Mesendoderm (in vitro differentiated cells): Measurements from ENCODE around the gene TNFAIP3.

Experiments
- DNase-seq: peaks from one replicate; pipeline ENCODE4 v3.0.0; 2013
- H2AK5ac ChIP-seq: 2 replicates; pipeline ENCODE4 v1.6.1; 2013; ENCODE audit warnings: low read length, inconsistent platforms
- H2BK120ac ChIP-seq: 2 replicates; pipeline ENCODE4 v1.6.1; 2013; ENCODE audit warnings: low read depth, mild to moderate bottlenecking, low read length, moderate library complexity, mixed read lengths
- H2BK15ac ChIP-seq: replicated peaks from 2 replicates; pipeline ENCODE4 v1.6.1; 2013; ENCODE audit warnings: low read depth, mild to moderate bottlenecking, moderate library complexity
- H2BK5ac ChIP-seq: 2 replicates; pipeline ENCODE4 v1.6.1; 2013; ENCODE audit warnings: low read length, inconsistent platforms
- H3K18ac ChIP-seq: 2 replicates; pipeline ENCODE4 v1.6.1; 2013; ENCODE audit warnings: mild to moderate bottlenecking, low read length, mixed read lengths
- H3K23ac ChIP-seq: one replicate; pipeline ENCODE4 v1.6.1; 2013; ENCODE audit warnings: low read length
- H3K27ac ChIP-seq: 2 replicates; pipeline ENCODE4 v1.5.1; 2013; ENCODE audit warnings: low read depth, mild to moderate bottlenecking, inconsistent platforms, low read length, moderate library complexity
- H3K27me3 ChIP-seq: 2 replicates; pipeline ENCODE4 v1.6.1; 2013; ENCODE audit warnings: low read length, control low read depth, mild to moderate bottlenecking, inconsistent platforms; ENCODE audit not compliant: insufficient read depth, poor library complexity
- H3K36me3 ChIP-seq: 2 replicates; pipeline ENCODE4 v1.6.1; 2013; ENCODE audit warnings: low read length, inconsistent platforms; ENCODE audit not compliant: control insufficient read depth, insufficient read depth
- H3K4ac ChIP-seq: one replicate; pipeline ENCODE4 v1.6.1; 2013; ENCODE audit warnings: low read depth, mild to moderate bottlenecking, low read length, moderate library complexity
- H3K4me1 ChIP-seq: 2 replicates; pipeline ENCODE4 v1.6.1; 2013; ENCODE audit warnings: low read depth, low read length, inconsistent platforms; ENCODE audit not compliant: control insufficient read depth
- H3K4me2 ChIP-seq: 2 replicates; pipeline ENCODE4 v1.6.1; 2013; ENCODE audit warnings: low read length
- H3K4me3 ChIP-seq: 2 replicates; pipeline ENCODE4 v1.5.1; 2013; ENCODE audit warnings: mild to moderate bottlenecking, low read length
- H3K56ac ChIP-seq: one replicate; pipeline ENCODE4 v1.6.1; 2013; ENCODE audit warnings: low read length
- H3K79me1 ChIP-seq: 2 replicates; pipeline ENCODE4 v1.6.1; 2013; ENCODE audit warnings: low read length, inconsistent platforms
- H3K79me2 ChIP-seq: 2 replicates; pipeline ENCODE4 v1.6.1; 2013; ENCODE audit warnings: mild to moderate bottlenecking, low read length; ENCODE audit not compliant: control insufficient read depth, insufficient read depth
- H3K9ac ChIP-seq: 2 replicates; pipeline ENCODE4 v1.6.1; 2013; ENCODE audit warnings: low read length, inconsistent platforms
- H4K5ac ChIP-seq: one replicate; pipeline ENCODE4 v1.6.1; 2013; ENCODE audit warnings: low read length
- H4K8ac ChIP-seq: one replicate; pipeline ENCODE4 v1.6.1; 2013; ENCODE audit warnings: low read depth, mild to moderate bottlenecking, control low read depth, low read length, moderate library complexity
- WGBS: extraction: QIAGEN DNeasy Blood & Tissue Kit; methylation state at CpG from one replicate; pipeline ENCODE4 v1.1.7; 2013; ENCODE audit warnings: low lambda C conversion rate, missing lambda C conversion rate; ENCODE audit not compliant: insufficient coverage; ENCODE audit errors: extremely low coverage; 5-methylcytosine and 5-hydroxymethylcytosine counted together

The TNFAIP3 gene

GRCh38 chr6:137879299-137879698 lies 12.2 kb downstream of the TNFAIP3 start:
- Histone ChIP-seq H4K8ac (no peak overlapping the region), H3K23ac (no peak overlapping the region), H3K4ac (no peak overlapping the region), H3K79me2 (no peaks in the 10 kb centered on the region), H2BK5ac (no peak overlapping the region), H3K18ac (no peak overlapping the region), H3K9ac (peak overlapping the region; percentile 32), H4K5ac (no peak overlapping the region), H3K4me2 (no peak overlapping the region), H2BK120ac (no peak overlapping the region), H3K56ac (no peak overlapping the region), H3K4me1 (no peaks in the 10 kb centered on the region), H3K27ac (no peak overlapping the region), H2BK15ac (no peak overlapping the region), H3K4me3 (no peak overlapping the region), H2AK5ac (no peak overlapping the region), H3K79me1 (no peaks in the 10 kb centered on the region), H3K36me3 (no peaks in the 10 kb centered on the region), H3K27me3 (no peaks in the 10 kb centered on the region)
- no CpG with 5 or more reads among the region's 7 CpGs for WGBS
- DNase-seq = no peak

- no peak overlapping the region for H4K8ac ChIP-seq
- H3K79me1 ChIP-seq = no peaks in the 10 kb centered on the region
- no peaks in the 10 kb centered on the region for H3K4me1 ChIP-seq
- no peaks in the 10 kb centered on the region for H3K79me2 ChIP-seq
- H3K56ac ChIP-seq = no peak overlapping the region
- H3K23ac ChIP-seq = no peak overlapping the region
- no peak overlapping the region for H3K27ac ChIP-seq
- H2BK120ac ChIP-seq = no peak overlapping the region
- no CpG with 5 or more reads among the region's 13 CpGs for WGBS
- no peak overlapping the region for H3K18ac ChIP-seq
- H2BK15ac ChIP-seq = no peak overlapping the region
- no peak overlapping the region for H2BK5ac ChIP-seq
- DNase-seq = no peak
- H4K5ac ChIP-seq = no peak overlapping the region
- no peak overlapping the region for H3K4me3 ChIP-seq
- no peak overlapping the region for H3K9ac ChIP-seq
- no peaks in the 10 kb centered on the region for H3K27me3 ChIP-seq
- no peak overlapping the region for H3K4me2 ChIP-seq
- no peaks in the 10 kb centered on the region for H3K36me3 ChIP-seq
- H3K4ac ChIP-seq = no peak overlapping the region
- H2AK5ac ChIP-seq = no peak overlapping the region
Measured at GRCh38 chr6:137879885-137880745, 13.1 kb downstream of the TNFAIP3 start.

GRCh38 chr6:137880746-137881521 lies 13.9 kb downstream of the TNFAIP3 start:
- H4K8ac ChIP-seq = no peak overlapping the region
- no peak overlapping the region for H4K5ac ChIP-seq
- WGBS = no CpG with 5 or more reads among the region's 21 CpGs
- no peak overlapping the region for H2BK120ac ChIP-seq
- H3K18ac ChIP-seq = no peak overlapping the region
- H2BK5ac ChIP-seq = no peak overlapping the region
- no peaks in the 10 kb centered on the region for H3K27me3 ChIP-seq
- H3K4me3 ChIP-seq = no peak overlapping the region
- H3K4me2 ChIP-seq = no peak overlapping the region
- H3K4me1 ChIP-seq = no peaks in the 10 kb centered on the region
- no peak overlapping the region for H2AK5ac ChIP-seq
- H3K36me3 ChIP-seq = no peaks in the 10 kb centered on the region
- H3K56ac ChIP-seq = no peak overlapping the region
- no peaks in the 10 kb centered on the region for H3K79me2 ChIP-seq
- no peak overlapping the region for H3K23ac ChIP-seq
- no peak overlapping the region for H2BK15ac ChIP-seq
- H3K9ac ChIP-seq = no peak overlapping the region
- H3K27ac ChIP-seq = no peak overlapping the region
- DNase-seq = no peak
- no peak overlapping the region for H3K4ac ChIP-seq
- H3K79me1 ChIP-seq = no peaks in the 10 kb centered on the region

DNA sequence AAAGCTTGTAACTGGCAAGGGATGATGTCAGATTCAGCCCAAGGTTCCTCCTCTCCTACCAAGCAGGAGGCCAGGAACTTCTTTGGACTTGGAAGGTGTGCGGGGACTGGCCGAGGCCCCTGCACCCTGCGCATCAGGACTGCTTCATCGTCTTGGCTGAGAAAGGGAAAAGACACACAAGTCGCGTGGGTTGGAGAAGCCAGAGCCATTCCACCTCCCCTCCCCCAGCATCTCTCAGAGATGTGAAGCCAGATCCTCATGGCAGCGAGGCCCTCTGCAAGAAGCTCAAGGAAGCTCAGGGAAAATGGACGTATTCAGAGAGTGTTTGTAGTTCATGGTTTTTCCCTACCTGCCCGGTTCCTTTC lies 14.4 kb downstream of the TNFAIP3 start:
- Histone ChIP-seq H3K4me1 (no peaks in the 10 kb centered on the region), H3K79me2 (no peaks in the 10 kb centered on the region), H3K4me3 (no peak overlapping the region), H3K56ac (no peak overlapping the region), H2BK120ac (no peak overlapping the region), H3K79me1 (no peaks in the 10 kb centered on the region), H3K4ac (no peak overlapping the region), H4K8ac (no peak overlapping the region), H3K9ac (no peak overlapping the region), H2BK5ac (no peak overlapping the region), H3K4me2 (no peak overlapping the region), H4K5ac (no peak overlapping the region), H3K23ac (no peak overlapping the region), H3K27me3 (no peaks in the 10 kb centered on the region), H2BK15ac (no peak overlapping the region), H2AK5ac (no peak overlapping the region), H3K27ac (no peak overlapping the region), H3K18ac (no peak overlapping the region), H3K36me3 (no peaks in the 10 kb centered on the region)
- WGBS = no CpG with 5 or more reads among the region's 9 CpGs
- no peak for DNase-seq

GRCh38 chr6:137882225-137882961 lies 15.3 kb downstream of the TNFAIP3 start:
- Histone ChIP-seq H3K56ac (no peak overlapping the region), H2BK15ac (no peak overlapping the region), H3K18ac (no peak overlapping the region), H3K4ac (no peak overlapping the region), H3K23ac (no peak overlapping the region), H3K79me1 (no peaks in the 10 kb centered on the region), H3K9ac (no peak overlapping the region), H3K4me3 (no peak overlapping the region), H3K36me3 (no peaks in the 10 kb centered on the region), H2BK5ac (no peak overlapping the region), H2BK120ac (no peak overlapping the region), H3K27ac (no peak overlapping the region), H3K27me3 (no peaks in the 10 kb centered on the region), H4K5ac (no peak overlapping the region), H3K4me2 (no peak overlapping the region), H3K4me1 (no peaks in the 10 kb centered on the region), H4K8ac (no peak overlapping the region), H2AK5ac (no peak overlapping the region), H3K79me2 (no peaks in the 10 kb centered on the region)
- no peak for DNase-seq
- no CpG with 5 or more reads among the region's 2 CpGs for WGBS
